Coronary artery (tissue), 2 donors: ENCODE data around the gene SPC25.

Experiments
- DNase-seq: peaks from one replicate; pipeline ENCODE4 v3.0.0-alpha.2; 2017; ENCODE audit warnings: low spot score
- H3K27ac ChIP-seq, 2 donors: fragments of 200-600 bp; sonication (generic); one replicate each; pipeline ENCODE4 v1.5.1; 2016 to 2019
- H3K4me3 ChIP-seq: fragments of 200-600 bp; sonication (generic); 2 replicates; pipeline ENCODE4 v1.5.1; 2016; ENCODE audit warnings: mild to moderate bottlenecking, moderate library complexity
- CTCF ChIP-seq: fragments of 200-600 bp; sonication (generic); IDR thresholded peaks from one replicate; pipeline ENCODE4 v1.5.1; 2019; ENCODE audit warnings: antibody characterized with exemption

The SPC25 gene

GRCh38 chr2:168854651-168855050, 35.6 kb downstream of the SPC25 start:
- TF ChIP-seq CTCF: no peak
- Histone ChIP-seq H3K4me3 (no peak overlapping the region), H3K27ac (no peak overlapping the region)
- DNase-seq: no peak

- DNase-seq: no peak
- no peak overlapping the region for H3K27ac ChIP-seq
- no peak for TF ChIP-seq CTCF
- no peak overlapping the region for H3K4me3 ChIP-seq
Observed at GRCh38 chr2:168853471-168853870, 36.8 kb downstream of the SPC25 start.

- Histone ChIP-seq H3K27ac (no peak overlapping the region), H3K4me3 (no peak overlapping the region)
- TF ChIP-seq CTCF: no peak
- DNase-seq: no peak
Observed at GRCh38 chr2:168852481-168852880, 37.7 kb downstream of the SPC25 start.

- no peak overlapping the region for H3K4me3 ChIP-seq
- TF ChIP-seq CTCF: no peak
- no peak for DNase-seq
- no peak overlapping the region for H3K27ac ChIP-seq
Observed at GRCh38 chr2:168851674-168852320, 38.4 kb downstream of the SPC25 start.

DNA sequence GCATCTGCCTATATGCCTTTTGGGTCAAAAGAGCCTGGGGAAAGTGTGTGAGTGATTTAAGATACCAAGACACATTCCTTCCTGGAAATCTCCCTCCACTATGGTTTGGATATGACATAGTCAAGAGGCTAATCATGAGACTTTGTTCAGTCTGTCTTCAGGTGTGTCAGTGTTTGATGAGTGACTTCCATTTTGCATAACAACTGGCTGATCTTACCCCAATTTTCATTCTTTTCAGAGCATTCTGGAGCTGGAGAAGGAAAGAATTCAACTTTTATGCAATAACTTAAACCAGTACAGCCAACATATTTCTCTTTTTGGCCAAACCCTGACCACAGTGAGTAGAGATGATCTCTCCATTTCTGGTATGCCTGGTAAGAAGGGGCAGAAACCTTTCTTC, 39.4 kb downstream of the SPC25 start:
- no peak for TF ChIP-seq CTCF
- DNase-seq: no peak
- H3K27ac ChIP-seq: no peak overlapping the region
- no peak overlapping the region for H3K4me3 ChIP-seq

DNA sequence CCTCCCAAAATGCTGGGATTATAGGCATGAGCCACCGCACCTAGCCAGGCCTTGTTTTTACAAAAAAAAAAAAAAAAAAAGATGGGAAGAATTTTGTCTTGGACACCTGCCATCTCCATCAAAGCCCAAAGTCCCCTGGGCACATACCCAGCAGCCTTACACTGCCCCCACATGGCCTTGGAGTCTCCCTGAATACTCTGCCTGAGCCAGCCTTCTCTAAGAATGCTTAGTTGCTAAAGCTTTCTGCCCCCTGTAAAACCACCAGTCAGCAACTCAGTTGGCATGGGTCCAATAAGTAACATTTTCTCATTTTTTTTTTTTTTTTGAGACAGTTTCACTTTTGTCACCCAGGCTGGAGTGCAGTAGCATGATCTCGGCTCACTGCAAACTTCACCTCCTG, 40.6 kb downstream of the SPC25 start:
- DNase-seq: no peak
- H3K4me3 ChIP-seq: no peak overlapping the region
- no peak for TF ChIP-seq CTCF
- H3K27ac ChIP-seq: no peak overlapping the region

GRCh38 chr2:168848225-168848624, 42.0 kb downstream of the SPC25 start:
- TF ChIP-seq CTCF: no peak
- no peak overlapping the region for H3K4me3 ChIP-seq
- no peak overlapping the region for H3K27ac ChIP-seq
- DNase-seq: no peak
